GM19468 (cell line): Measurements from ENCODE around the gene FMNL2.
A peak's percentile ranks its signal among the peaks of the same experiment; 100 is the strongest.

Experiments used
- ATAC-seq: cut with Tn5 transposase; IDR thresholded peaks from one replicate; pipeline ENCODE4 v1.9.1; 2021; ENCODE audit warnings: mild to moderate bottlenecking, moderate library complexity, moderate number of reproducible peaks; ENCODE audit not compliant: unreplicated experiment; ENCODE audit errors: extremely low read depth

Gene FMNL2

DNA sequence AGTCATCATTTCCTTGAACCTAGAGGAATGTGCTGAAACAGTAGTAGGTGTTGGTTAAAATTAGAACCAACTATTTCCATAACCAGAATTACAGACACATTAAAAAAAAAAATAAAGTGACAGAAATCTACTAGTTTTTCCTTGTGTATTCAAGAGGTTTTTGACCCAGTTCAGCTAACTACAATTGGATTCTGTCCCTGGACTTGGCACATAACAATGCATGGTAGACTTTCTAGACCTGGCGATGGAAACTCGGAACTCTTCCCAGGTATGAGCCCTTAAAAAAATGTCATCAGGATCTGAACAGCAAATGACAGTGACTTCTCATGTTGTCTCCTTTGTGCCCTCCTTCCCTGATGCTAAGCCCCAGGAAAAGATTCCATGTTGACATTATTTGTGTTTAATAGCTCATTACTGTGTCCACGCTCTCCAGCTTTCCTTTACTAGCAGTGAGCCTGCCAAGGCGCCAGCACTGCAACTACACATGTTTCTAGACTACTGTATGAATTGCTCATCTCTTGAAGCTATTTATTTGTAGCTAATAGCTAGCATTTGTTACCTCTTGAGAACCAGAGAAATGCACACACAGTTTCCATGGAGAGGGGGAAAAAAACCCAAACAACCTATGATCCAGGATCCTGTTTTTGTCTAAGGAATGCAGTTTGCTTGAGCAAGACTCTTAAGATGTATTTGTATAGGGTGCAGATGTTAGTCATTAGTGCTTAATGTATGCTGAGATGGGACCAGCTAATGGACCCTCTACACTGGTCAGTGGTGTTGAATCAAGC is 148.5 kb downstream of the FMNL2 start:
- no peak for ATAC-seq

DNA sequence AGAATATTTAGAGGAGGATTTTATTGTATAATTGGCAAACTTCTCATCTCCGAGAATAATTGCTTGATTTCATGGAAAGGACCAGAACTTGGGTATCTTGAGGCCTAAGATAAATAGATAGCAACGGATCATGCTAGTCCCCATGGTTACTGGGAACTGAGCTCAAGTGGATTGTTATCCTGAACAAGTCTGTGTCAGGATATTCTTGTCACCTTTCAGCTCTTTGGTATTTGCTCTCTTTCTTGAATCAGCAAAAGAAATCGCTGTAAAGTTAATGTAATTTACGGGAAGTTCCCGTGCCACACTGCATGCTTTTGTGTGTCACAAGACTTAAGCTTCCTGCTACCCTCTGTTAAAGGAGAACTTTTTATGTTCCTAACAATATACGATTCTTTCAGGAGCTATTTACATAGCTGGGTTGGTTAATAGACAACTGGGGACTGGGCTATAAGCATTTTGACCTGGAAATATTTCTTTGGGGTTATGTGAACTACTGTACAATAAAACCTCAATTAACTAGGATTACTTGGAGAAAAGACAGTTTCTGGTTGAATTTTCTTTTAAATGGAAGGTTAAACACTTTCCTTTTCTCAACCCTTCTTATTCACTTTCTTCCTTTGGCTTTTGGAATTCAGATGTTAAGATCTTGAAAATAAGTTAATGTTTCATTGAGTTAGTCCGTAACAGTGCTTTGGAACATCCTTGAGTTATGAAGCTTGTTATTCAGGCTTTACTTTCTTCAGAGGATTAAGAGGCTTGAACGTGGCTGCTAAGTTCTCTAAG is 151.2 kb downstream of the FMNL2 start:
- ATAC-seq: no peak

DNA sequence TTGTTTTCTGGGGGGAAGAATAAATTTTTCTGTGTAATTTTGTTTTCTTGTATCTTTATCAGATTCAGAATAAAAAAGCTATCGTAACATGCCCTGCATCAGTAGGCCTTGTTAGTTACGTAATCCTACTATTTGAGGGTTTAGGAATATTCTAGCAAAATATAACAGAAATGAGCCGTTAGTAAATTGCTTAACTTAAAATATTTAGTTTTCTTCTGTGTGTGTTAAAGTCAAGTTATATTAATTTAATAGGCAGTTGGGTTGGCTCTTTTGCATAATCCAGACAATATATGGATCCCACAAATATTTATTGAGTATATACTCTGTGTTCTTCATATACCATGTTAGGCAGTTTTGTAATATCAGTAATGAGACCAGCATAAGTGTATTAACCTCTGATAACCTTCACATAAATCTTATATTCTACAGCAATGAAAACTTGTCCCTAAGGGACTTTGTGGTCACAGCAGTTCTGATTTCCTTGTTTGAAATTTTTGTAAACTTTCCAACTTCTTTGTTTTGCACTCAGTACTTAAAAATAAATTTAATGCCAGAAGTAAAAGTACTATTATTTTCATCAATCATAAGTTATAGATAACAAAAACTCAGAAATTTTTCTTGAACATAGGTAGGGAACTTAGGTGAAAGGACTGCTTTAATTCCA is 151.9 kb downstream of the FMNL2 start:
- no peak for ATAC-seq

DNA sequence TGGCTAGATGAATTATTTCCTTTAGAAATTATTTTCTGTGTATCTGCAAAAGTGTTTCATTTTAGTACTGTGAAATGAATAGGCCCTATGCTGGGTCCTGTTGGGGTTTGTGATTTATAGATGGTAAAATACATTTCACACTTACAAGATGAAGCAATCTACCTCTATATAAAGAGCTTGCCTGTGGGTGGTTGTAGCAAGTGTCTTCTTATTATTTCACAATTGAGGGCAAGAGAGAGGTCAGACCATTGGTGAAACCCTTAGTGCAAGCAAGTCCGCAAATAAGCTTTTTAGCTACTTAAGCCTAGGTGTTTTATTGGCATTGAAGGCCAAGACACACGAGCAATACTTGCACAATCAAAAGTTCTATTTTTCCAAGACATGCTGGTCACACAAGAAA is 153.1 kb downstream of the FMNL2 start:
- no peak for ATAC-seq

DNA sequence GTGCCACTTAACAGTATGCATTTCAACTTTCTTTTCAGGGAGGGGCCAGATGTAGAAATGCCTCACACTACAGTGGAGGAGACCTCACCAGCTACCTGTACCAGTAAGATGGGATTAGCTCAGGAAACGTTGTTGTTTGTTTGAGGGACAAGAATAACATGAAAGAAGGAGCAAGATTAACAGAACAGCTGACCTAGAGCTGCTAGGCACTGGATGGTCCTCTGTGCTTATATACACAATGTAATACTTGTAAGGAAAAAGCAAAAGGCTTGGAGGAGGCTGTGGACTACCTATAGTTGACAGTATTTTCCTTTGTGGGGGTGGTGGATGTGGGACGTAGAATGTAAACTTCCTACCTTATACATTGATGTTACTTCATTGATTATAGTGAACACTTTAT is 154.4 kb downstream of the FMNL2 start:
- ATAC-seq: no peak

DNA sequence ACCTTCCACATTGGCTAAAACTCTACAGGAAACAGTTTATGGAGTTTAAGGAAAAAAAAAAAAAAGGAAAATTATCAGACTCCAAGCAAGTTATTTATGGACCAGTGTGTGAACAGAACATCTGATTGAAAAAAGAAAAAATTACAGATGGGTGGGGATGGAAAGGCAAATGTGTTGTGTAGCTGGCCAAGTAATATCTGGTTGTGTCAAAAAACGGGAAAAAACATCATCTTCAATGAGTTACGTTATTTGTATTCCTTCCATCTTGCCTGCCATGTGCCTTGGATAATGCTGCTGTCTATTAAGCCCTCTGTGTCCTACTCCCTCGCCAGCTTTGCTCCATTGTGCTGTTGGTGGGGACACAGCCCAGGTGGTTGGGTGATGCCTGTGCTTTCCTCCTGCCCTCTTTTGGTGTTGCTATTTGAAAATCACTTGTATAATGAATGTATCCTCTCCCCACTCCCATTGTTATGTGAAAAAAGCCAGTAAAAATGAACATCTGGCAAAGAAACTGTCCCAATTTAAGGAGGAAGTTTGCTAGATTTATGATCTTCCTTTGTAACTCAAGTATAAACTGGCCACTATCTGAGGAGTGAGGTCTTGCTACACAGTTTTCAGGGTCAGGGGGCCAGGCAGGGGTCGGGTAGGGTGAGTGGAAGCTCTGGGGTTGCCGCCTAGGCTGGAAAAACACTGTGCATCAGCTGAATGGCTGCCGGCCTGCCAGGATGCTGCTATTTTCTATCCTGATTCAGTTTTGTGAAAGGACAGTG is 155.9 kb downstream of the FMNL2 start:
- no peak for ATAC-seq

DNA sequence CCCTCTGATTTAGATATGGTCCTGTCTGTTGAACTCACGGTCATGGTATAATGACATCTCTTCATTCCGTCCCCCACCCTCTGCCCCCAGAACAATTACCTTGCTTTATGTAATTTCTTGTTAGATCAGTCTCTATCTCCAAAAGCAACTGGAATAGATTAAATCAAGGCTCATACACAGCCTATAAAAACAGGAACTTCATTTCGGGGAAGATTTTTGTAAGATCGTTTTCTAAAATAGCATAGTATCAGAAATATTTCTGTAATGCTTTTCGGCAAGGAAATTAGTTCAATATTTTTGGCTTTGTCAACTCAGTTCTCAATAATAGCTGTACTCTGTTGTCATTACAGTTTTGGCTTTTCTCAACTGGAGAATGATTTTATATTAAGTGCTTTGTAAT is 157.2 kb downstream of the FMNL2 start:
- ATAC-seq: no peak

DNA sequence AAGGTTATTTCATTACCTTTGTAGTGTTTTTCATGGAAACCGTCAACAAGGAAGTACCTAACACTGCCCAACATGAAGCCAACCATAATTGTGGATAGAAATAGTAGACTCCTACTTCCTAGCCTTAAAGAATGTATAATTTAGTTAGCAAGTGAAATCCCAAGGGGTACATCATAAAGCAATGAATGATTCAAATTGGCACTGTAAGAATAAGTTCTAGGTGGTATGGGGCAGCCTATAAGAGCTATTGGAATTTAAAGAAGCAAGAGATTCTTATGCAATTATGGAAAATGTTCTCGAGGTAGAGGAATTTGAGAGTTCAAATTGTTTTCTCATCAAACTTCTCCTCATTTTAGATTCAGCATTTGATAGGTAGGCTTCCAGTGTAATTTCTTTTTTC is 157.9 kb downstream of the FMNL2 start:
- no peak for ATAC-seq

DNA sequence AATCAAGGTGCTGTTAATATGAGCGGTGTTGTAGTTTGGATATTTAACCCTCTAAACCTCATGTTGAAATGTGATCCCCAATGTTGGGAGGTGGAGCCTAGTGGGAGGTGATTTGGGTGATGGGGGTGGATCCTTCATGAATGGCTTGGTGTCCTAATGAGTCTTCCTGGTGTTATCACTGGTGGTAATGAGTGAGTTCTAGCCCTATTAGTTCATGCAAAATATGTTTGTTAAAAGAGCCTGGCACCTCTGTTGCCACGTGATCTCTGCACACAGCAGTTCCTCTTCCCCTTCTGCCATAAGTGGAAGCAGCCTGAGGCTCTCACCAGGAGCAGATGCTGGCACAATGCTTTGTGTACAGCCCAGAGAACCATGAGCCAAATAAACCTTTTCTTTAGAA is 158.4 kb downstream of the FMNL2 start:
- peak; percentile 39 for ATAC-seq

DNA sequence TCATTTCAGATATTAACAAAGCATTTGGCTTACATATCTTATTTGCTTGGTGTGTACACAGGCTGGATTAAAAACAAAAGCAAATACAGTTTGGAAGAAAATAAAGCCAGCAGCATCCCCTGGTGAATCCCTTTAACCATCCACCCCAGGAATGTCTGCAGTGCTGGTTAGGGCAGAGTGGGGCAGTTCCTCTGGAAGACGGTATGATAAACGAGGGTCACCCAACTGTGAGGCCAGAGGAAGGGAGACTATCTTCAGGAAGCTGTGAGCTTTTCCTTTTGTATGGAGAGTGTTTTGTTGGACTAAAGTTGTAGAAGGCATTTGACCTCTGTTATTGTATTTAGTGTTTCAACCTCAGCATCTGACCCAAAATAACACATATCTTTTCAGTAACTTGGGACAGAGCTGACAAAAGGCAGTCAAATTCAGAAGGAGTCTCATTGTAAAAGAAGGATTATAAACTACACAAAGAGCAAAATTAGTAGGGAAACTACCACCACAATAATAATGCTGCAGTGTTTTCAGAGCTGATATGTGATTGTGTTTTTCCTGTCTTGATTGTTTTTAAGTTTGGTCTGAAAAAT is 159.1 kb downstream of the FMNL2 start:
- ATAC-seq: no peak

DNA sequence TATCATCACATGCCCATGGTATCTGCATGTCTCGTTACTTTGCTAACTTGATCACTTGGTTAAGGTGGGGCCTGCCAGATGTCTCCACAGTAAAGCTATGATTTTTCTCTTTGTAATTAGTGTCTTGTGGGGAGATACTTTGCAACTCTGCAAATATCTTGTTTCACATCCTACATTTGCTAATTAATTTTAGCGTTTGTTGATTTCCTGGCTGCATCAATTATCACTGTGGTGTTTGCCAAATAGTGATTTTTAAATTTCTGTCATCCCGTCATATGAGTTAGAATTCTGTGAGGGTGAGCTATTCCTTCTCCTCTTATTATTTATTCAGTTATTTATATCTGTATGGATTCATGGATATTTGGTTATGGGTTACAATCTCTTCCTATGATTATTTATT is 161.4 kb downstream of the FMNL2 start:
- ATAC-seq: no peak

DNA sequence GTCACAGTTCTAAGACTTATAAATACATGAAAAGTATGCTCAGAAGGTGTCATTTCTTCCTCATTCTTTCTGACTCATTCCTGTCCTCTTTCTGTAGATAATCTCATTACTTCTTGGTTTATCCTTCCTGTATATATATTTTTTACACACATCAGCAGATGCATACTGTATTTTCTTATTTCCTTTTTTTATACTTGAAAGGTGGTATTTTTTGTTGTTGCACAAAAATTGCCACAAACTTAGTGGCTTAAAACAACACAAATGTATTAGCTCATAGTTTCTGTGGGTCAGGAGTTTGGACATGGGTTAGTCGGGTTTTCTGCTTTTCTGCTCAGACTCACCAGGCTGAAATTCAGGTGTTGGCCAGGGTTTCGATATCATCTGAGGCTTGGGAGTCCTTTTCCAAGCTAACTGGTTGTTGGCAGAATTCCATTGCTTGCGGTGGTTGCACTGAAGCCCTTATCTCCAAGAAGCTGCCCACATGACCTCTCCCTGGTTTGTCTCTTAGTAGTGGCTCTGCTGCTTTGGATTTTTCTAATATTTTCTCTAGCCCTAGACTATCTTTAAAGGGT is 162.6 kb downstream of the FMNL2 start:
- ATAC-seq: no peak

DNA sequence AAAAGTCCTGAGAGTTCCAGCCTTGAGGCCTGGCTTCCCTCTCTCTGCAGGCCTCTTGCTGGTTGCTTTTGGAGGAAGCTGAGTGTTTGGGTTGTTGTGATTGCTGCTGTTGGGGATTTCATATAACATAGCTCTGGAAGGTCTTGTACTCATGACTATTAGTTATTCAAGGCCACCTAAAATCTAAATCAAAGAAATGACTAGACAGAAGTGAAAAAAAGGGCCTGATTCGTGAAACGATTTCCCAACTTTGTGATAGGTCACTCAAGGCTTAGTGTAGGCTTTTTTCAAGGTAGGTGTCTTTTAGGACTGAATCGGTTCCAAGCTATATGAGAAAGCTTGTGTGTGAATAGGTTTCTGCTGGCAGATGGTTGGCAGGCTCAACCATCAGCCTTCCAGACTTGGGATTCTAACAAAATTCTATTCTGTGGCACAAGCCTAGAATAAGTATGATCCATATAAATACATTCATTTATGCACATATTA is 164.4 kb downstream of the FMNL2 start:
- no peak for ATAC-seq

DNA sequence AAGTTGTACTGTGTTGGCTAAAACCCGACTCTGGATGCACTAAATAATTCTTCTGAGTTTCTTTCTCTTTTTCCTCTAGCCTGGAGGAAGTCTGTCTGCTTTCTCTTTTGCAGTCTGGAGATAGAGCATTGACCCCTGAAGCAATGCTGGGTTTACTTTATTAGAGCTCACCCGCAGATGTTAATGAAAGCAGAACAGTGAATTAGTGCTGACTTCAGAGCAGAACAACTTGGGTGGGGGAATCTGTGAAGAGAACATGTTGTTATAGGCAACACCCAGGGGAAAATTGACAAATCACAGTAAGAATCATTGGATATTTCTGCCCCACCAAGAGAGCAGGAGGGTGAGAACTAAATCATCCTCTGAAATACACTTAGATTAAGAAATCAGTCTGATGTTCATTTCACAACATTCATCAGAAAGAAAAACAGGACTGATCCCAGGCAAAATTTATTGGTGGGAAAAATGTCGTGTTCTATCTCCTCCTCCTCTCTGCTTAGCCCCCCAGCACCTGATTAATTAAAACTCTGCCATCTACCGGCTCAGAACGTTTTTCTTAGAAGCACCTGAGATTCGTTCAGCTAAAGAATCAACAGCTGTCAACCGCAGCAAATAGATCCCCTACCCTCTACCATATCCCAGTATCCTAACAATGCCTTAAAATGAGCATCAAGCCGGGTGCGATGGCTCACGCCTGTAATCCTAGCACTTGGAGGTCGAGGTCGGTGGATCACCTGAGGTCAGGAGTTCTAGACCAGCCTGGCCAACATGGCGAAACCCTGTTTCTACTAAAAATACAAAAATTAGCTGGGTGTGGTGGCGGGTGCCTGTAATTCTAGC is 165.1 kb downstream of the FMNL2 start:
- peak; percentile 31 for ATAC-seq

DNA sequence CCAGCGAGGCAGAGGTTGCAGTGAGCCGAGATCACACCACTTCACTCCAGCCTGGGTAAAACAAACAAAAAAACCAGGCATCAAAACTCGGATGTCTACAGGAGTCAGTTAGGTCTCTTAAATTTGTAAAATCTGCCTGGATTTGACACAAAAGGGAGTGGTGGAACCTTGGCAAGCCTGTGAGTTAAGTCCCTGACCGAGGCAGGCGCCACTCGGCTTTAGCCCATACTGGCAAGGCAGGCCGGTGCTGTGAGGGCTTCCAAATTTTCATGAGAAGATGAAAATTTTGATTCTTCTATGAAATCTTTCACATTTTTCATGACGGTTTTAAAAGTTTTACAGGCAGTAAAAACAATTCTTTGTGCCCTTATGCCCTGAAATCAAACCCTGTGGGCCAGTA is 165.8 kb downstream of the FMNL2 start:
- no peak for ATAC-seq

DNA sequence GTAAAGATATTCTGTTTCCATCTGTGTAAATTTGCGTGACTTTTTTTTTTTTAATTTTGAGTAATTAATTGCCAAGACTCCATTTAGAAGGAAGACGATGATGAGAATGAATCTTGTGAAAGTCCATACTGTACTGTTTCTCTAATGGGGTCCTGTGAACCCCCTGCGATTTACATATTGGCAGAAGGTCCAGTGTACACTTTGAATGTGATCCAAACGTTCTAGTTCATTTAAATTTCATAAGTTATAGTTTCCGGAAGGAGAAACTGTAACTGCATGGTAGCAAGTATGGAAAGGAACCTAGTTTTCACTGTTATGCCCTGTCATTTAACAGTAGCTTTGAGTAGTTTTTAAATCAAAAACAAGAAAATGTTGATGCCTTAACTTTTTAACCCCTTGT is 166.7 kb downstream of the FMNL2 start:
- ATAC-seq: no peak

DNA sequence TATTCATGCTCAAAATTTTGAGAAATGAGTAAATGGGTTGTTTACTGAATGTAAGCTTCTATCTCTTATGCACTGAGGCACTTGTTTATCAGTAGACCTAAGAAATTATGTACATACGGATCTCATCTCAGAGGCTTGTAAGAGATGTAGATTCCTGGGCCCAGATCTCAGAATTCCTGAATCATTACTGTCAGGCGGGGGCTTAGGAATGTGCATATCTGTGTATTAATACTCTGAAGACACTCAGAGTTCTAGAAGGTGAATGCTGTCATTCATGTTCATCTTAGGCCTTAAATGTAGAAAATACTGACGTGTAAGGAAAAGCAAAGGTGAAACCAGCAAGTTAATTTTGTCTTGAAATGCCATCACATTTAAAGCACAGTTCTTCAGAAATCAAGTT is 169.6 kb downstream of the FMNL2 start:
- ATAC-seq: no peak

DNA sequence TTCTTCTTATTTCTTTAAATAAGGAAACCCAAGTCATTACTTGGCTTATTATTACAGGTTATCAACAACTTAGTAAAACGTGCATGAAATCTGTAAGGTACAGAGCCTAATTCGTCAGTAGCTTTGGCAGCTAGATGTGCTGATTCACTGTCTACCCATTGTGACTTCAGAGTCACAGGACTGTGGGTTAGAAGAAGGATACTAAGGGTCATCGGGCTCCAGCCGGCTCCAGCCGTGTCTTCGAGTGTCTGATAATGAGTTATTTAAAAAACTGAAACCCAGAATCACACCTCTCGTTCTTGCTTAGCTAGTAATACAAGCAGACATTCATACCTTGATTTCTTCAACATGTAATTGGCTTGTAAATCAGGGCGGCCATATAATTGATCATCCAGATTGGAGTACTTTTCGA is 170.5 kb downstream of the FMNL2 start:
- no peak for ATAC-seq

DNA sequence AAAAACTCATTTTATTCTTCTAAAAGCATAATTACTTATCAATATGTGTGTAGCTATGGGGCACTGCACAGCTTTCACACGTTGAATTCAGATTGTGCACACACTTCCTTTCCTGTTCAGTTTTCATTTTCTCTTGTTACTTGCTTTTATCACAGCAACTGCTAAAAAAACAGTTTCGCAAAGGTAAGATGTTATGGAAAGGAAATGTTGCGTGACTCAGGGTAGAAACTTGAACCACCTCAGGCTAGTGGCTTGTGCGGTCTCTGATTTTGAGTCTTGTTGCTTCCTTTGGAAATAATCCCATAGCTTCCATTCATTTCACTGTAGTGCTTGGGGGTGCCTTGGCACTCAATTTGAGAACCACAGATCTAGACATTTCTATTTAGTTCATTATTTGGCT is 171.9 kb downstream of the FMNL2 start:
- no peak for ATAC-seq
